ENCODE measurements around the gene APLN. TPM values are rescaled to one million over a fixed set of nuclear protein-coding genes. Genes with fewer than 3 reads are reported as not detected.
A peak's percentile ranks its signal among the peaks of the same experiment; 100 is the strongest.

APLN gene
- total RNA-seq, 1 donor = 0.54 TPM

DNA sequence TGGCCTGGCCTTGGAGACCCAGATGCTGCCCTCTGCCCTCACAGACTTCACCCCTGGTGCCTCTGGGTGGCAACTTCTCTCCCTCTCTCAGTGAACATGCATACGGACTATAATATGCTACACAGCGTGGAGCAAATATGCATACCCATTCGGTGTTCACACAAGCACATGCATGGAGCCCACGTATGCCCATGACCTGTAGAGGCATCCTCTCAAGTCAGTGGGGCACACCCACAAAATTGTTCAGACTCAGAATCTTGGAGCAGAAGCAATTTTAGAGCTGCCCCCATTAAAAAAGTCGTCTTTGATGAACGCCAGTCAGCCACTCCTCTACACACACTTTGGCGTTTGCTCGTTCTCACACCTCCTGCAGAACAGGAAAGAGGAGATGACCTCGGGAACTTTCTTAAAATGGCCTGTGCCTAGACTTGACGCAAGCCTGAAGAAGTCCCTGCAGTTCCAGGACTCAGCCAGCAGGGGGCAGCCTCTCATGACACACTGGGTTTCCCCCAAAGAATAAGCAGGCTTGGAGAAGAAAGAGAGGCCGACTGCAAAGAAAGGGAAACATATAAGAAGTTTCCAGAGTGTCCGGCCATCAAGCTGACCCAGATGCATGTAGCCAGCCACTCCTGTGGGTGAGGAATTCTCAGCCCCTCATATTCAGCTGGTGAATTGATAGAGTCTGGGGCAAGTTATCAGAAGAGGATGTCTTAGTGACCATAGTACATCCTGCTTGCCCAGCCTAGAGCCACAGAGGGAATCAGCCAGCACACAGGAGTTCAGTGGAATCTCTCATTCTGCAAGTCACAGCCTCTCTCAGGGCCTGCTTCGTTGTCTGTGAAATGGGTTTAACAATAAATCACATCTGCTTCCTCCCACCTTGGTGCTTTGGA lies 17.3 kb downstream of the APLN start:
- TF ChIP-seq, protein P1, sequence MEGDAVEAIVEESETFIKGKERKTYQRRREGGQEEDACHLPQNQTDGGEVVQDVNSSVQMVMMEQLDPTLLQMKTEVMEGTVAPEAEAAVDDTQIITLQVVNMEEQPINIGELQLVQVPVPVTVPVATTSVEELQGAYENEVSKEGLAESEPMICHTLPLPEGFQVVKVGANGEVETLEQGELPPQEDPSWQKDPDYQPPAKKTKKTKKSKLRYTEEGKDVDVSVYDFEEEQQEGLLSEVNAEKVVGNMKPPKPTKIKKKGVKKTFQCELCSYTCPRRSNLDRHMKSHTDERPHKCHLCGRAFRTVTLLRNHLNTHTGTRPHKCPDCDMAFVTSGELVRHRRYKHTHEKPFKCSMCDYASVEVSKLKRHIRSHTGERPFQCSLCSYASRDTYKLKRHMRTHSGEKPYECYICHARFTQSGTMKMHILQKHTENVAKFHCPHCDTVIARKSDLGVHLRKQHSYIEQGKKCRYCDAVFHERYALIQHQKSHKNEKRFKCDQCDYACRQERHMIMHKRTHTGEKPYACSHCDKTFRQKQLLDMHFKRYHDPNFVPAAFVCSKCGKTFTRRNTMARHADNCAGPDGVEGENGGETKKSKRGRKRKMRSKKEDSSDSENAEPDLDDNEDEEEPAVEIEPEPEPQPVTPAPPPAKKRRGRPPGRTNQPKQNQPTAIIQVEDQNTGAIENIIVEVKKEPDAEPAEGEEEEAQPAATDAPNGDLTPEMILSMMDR (IDR thresholded peaks at IDR 0.05; ENCODE audit: insufficient read depth, low read length) = peak; percentile 94
- peak; percentile 76 for DNase-seq (ENCODE audit: low read depth)
- H3K4me3 ChIP-seq (ENCODE audit: low read depth, low read length) = no peak overlapping the region

DNA sequence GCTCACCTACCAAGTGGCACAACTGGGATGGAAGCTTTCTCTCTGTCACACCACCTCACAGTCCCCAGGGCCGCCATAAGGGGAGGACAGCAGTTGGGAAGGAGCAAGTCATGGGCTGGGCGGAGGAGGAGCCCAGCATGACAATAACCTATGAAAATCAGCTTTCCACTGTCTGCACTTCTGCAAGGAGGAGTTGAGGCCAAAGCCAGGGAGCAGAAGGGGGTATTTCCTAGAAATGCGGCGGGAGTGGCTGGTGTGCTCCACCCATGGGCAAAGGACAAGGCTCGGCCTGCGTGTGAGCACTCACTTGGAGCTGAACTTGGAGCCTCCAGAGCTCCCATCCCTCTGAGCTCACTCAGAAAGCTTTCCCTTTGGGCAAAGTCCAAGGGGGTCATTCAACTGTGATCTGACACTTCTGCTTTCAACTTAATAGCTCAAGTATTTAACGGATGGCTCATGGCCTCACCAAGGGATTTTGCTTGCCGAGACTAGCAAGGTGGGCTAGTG lies 18.5 kb downstream of the APLN start:
- no peak overlapping the region for H3K4me3 ChIP-seq (ENCODE audit: low read depth, low read length)
- peak; percentile 54 for DNase-seq (ENCODE audit: low read depth)
- TF ChIP-seq, protein P1 (IDR thresholded peaks at IDR 0.05; ENCODE audit: insufficient read depth, low read length) = no peak

DNA sequence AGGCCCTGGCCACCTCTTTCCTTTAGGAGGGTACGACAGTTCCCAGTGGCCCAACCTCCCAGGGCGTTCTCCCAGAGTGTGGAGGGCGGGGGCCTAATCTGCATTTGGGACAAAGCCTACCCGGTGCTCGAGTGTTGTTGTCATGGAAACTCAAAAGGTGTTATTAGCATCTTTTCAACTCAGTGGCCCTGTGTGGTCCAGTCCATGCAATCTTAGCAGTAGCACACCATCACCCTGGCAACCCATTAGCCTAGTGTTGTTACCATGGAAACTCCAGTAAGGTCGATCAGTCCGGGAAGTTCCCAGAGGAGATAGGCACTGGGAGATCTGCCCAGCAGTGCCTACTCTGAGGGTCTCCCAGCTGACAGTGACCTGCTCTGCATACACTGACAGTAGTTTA lies 20.2 kb downstream of the APLN start:
- no peak overlapping the region for H3K4me3 ChIP-seq (ENCODE audit: low read depth, low read length)
- TF ChIP-seq, protein P1 (IDR thresholded peaks at IDR 0.05; ENCODE audit: insufficient read depth, low read length) = no peak

DNA sequence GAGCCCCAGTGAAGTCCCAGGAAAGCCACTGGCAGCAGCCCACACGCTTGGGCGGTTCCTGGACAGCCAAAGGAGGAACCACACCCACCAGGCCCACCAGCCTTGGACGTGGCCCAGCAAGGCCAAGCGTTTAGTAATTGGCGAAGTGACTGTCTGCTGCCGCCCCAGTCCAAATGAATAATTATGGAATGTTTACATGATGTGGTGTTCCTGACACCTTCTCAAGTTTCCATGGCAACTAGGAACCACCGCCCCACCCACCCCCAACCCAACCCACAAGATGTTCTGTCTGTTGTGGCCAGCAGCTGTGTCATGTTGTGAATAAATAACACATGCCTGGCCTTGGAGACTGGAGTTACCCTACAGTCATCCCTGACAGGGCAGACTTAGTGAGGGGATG lies 22.3 kb downstream of the APLN start:
- peak; percentile 53 for DNase-seq (ENCODE audit: low read depth)
- TF ChIP-seq, protein P1 (IDR thresholded peaks at IDR 0.05; ENCODE audit: insufficient read depth, low read length) = no peak
- H3K4me3 ChIP-seq (ENCODE audit: low read depth, low read length) = no peak overlapping the region

More for the DNA sequence above, 20.2 kb downstream of the APLN start:
- DNase-seq (ENCODE audit: low read depth) = no peak

DNA sequence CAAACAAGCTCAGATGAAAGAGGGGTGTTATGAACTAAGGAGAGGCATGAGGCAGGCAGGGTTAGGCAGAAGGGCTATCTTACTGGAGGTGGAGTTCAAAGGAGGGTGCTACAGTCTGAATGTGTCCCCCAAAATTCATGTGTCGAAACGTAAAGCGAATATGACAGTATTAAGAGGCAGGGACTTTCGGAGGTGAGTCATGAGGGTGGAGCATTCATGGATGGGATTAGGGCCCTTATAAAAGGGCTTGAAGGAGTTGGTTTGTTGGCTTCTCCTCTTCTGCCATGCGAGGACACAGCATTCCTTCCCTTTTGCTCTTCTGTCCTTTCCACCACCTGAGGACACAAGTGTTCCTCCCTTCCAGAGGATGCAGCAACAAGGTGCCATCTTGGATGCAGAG lies 22.9 kb downstream of the APLN start:
- no peak for DNase-seq (ENCODE audit: low read depth)
- no peak overlapping the region for H3K4me3 ChIP-seq (ENCODE audit: low read depth, low read length)
- TF ChIP-seq, protein P1 (IDR thresholded peaks at IDR 0.05; ENCODE audit: insufficient read depth, low read length) = no peak

DNA sequence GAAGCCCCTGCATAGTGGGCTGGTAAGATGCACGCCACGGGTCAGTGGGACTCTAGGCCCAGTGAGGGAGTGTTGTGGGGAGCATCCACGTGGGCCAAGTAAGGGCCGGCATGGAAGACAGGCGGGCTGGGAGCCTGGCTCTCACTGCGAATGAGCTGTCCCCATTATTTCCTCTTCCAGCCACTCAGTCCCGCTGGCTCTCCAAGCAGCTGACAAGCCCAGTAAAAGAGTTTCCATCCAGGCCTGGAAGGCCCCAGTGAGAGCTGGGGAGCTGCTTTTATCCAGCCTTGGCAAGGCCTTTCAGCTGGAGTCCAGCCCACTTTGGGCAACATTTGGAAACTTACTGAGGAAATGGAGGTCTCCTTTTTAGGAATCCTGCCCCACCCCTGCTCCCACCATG lies 24.9 kb downstream of the APLN start:
- peak; percentile 32 for DNase-seq (ENCODE audit: low read depth)
- H3K4me3 ChIP-seq (ENCODE audit: low read depth, low read length) = no peak overlapping the region
- TF ChIP-seq, protein P1 (IDR thresholded peaks at IDR 0.05; ENCODE audit: insufficient read depth, low read length) = no peak
